Fibroblast of villous mesenchyme (primary cell): ENCODE results near the gene DCDC2B. TPM values are rescaled to one million over a fixed set of nuclear protein-coding genes. Genes with fewer than 3 reads are reported as not detected.
A peak's percentile ranks its signal among the peaks of the same experiment; 100 is the strongest.

Experiments used
- DNase-seq: peaks from one replicate; pipeline ENCODE4 v3.0.0-alpha.2; 2010; ENCODE audit warnings: low read depth
- H3K4me3 ChIP-seq: 2 replicates; pipeline ENCODE4 v1.5.1; 2011; ENCODE audit warnings: low read depth, mild to moderate bottlenecking, low read length
- total RNA-seq: library from RNA; depleted of rRNA; stranded (reverse); fragments of >200 nt; gene quantifications from 2 replicates; pipeline ENCODE4 v1.2.3, GENCODE V29; 2012
- TF ChIP-seq, protein P1 (sequence below): IDR thresholded peaks from 2 replicates; pipeline ENCODE4 v1.5.1; 2012; ENCODE audit warnings: low read depth, mild to moderate bottlenecking, low read length; ENCODE audit not compliant: insufficient read depth

Gene DCDC2B
- total RNA-seq, 1 donor: not detected

DNA sequence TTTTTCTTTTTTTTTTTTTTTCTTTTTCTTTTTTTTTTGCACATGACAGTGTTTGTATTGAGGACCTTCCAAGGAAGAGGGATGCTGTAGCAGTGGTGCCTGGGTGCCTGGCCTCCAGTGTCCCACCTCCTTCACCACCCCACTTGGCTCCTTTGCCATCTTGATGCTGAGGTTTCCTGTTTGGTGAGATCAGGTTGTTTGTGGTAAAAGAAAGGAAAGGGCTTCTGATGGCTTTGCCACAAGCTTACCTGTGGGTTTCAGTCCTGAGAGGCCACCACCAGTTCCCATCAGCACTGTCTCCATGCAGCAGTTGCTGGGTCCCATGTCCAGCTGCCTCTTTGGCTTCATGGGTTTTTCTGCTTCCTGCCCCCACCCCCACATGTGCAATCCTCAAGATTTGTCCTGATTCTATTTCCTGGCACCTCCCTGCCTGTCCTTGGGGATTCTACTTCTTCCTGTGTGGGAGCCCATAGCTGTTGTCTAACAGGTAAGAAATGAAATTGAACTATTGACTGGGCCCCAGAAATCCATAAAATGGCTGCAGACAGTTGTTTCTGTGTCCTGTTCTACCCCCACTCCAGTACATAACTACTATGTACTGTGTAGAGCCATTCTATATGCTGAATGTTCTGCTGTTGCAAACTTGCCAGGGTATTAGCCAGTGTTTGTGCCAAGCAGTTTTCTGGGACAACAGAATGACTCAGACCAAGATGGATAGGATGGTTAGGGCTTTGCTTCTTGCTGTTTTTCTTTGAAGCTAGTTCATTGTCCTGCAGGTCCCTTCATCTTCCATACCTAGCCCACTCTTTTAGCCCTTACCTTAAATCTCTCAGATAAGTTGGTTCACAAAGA is 12.7 kb upstream of the DCDC2B start:
- no peak overlapping the region for H3K4me3 ChIP-seq
- no peak for DNase-seq
- TF ChIP-seq, protein P1, sequence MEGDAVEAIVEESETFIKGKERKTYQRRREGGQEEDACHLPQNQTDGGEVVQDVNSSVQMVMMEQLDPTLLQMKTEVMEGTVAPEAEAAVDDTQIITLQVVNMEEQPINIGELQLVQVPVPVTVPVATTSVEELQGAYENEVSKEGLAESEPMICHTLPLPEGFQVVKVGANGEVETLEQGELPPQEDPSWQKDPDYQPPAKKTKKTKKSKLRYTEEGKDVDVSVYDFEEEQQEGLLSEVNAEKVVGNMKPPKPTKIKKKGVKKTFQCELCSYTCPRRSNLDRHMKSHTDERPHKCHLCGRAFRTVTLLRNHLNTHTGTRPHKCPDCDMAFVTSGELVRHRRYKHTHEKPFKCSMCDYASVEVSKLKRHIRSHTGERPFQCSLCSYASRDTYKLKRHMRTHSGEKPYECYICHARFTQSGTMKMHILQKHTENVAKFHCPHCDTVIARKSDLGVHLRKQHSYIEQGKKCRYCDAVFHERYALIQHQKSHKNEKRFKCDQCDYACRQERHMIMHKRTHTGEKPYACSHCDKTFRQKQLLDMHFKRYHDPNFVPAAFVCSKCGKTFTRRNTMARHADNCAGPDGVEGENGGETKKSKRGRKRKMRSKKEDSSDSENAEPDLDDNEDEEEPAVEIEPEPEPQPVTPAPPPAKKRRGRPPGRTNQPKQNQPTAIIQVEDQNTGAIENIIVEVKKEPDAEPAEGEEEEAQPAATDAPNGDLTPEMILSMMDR: no peak

DNA sequence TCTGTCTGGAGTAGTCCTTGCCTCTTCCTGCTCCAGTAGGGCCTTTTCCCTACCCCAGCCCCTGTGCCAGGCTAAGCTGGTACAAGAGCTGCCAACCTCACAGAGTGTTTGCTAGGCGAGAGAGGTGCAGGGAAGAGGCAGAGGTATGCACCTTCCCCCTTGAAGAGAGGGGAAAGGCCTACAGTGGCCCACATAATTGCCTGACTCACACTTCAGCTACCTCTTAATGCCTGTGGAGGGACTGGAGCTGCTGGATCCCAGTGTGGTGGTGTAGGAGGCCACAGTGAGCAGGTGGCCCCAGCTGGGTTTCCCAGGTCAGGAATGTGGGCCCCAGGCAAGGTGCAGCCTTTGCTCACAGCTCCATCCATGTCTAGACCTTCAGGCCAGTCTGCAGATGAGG is 11.8 kb upstream of the DCDC2B start:
- TF ChIP-seq, protein P1: no peak

DNA sequence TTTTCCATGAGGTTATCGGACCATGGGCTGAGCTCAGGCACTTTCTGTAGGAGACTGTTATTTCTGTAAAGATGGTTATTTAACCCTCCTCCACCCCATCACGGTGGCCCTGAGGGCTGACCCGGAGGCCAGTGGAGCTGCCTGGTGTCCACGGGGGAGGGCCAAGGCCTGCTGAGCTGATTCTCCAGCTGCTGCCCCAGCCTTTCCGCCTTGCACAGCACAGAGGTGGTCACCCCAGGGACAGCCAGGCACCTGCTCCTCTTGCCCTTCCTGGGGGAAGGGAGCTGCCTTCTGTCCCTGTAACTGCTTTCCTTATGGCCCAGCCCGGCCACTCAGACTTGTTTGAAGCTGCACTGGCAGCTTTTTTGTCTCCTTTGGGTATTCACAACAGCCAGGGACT is 11.1 kb upstream of the DCDC2B start:
- TF ChIP-seq, protein P1: no peak
- no peak overlapping the region for H3K4me3 ChIP-seq
- no peak for DNase-seq

More for the DNA sequence above, 11.8 kb upstream of the DCDC2B start:
- H3K4me3 ChIP-seq: no peak overlapping the region
- DNase-seq: no peak

DNA sequence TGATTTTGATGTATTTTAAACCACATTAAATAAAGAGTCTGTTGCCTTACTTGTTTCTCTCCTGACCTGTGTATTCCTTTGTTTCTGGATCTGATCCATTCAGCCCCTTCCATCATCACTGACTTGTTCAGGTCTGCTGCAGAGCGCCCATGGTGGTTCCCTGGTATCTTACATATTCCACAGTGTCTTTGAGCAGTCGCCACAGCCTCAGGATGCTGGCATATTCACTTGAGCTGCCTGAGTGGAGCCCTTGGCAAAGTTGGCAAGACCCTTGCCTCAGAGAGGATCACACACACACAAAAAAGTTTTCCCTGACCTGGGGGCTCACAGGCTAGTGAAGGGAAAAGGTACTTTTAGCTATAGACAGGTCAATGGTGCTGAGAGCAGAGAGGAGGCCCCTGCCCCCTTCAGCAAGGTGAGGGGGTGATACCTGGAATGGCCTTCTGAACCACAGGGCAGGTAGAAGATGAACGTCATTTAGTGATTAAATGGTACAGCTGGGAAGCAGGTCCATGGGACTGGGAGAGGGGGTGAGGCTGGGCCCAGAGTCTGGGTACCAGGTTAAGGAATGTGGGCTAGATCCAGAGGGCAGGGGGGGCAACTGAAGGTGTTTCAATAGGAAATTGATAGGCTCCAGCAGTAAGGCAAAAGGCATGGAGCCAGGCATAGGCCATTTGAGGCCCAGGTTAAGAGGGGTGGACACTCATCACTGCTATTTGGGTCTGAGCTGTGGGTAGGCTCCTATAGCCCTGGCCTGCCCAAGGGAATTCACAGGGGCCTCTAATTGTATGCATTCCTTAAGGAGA is 10.4 kb upstream of the DCDC2B start:
- TF ChIP-seq, protein P1: no peak
- DNase-seq: no peak
- no peak overlapping the region for H3K4me3 ChIP-seq

DNA sequence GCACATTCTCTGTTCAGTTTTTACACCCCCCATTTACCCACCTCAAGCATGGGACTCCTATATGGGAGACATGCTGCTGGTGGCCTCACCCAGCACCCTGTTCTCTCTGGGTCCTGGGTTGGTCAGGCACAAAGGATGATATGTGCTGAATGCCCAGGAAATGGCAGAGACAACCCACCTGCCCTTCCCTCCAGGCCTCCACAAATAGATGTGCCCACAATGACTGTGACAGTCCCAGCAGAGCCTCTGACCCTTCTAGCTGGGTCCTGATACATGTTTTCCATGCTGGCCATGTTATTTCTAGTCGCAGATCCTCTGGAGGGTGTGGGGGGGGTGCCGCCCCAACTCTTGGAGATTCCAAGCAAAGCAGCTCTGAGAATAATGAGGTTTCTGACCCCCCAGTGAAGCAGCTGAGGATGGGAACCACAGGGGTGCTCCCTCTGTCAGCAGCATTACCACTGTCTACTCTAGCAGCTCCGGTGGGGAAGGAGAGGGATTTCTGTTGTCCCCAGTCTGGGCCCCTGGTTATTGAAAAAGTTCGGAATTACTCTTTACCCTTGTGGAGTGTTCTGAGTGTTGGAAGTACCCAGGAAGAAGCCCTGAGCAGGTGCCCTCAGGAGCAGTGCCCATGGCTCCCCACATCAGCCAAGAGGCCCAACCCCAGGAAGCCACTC is 9.7 kb upstream of the DCDC2B start:
- TF ChIP-seq, protein P1: no peak
- no peak overlapping the region for H3K4me3 ChIP-seq
- no peak for DNase-seq

DNA sequence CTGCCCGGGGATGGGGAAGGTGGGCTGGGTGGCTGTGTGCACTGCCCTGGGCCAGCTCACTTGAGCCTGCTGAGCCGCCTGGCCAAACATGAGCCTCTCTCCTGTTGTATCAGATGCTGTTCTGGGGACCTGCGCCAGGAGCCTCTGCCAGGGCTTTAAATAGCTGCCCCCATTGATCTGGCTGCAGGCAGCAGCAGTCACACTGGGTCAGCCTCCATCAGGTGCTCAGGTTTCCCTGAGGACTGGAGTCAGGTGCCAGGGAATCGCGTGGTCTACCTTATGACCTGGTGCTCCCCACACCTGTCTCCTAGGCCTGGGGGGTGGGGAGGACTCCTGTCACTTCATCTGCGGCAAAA is 9.2 kb upstream of the DCDC2B start:
- DNase-seq: no peak
- TF ChIP-seq, protein P1: no peak
- peak overlapping the region; percentile 86 for H3K4me3 ChIP-seq
